ENCODE data around the gene KLHL25.

KLHL25 gene

GRCh38 chr15:85785887-85786780, 8.6 kb downstream of the KLHL25 start:
- Histone ChIP-seq H3K9me3 (ENCODE audit: control insufficient read depth, low read depth, low read length) (no peaks in the 10 kb centered on the region), H3K4me1 (ENCODE audit: control insufficient read depth, low read depth, low read length) (peaks cover 22% of the 10 kb centered on the region), H3K9ac (ENCODE audit: low read length) (no peak overlapping the region), H3K4me3 (ENCODE audit: low read length) (no peak overlapping the region), H3K27me3 (ENCODE audit: control insufficient read depth, insufficient read depth, low read length) (no peaks in the 10 kb centered on the region), H3K27ac (ENCODE audit: low read length) (no peak overlapping the region), H3K36me3 (ENCODE audit: control insufficient read depth, low read depth, low read length) (no peaks in the 10 kb centered on the region)

GRCh38 chr15:85782064-85782463, 12.7 kb downstream of the KLHL25 start:
- peaks cover 20% of the 10 kb centered on the region for H3K4me1 ChIP-seq (ENCODE audit: control insufficient read depth, low read depth, low read length)
- no peaks in the 10 kb centered on the region for H3K36me3 ChIP-seq (ENCODE audit: control insufficient read depth, low read depth, low read length)
- H3K9ac ChIP-seq (ENCODE audit: low read length): no peak overlapping the region
- H3K27me3 ChIP-seq (ENCODE audit: control insufficient read depth, insufficient read depth, low read length): no peaks in the 10 kb centered on the region
- no peak overlapping the region for H3K27ac ChIP-seq (ENCODE audit: low read length)
- H3K9me3 ChIP-seq (ENCODE audit: control insufficient read depth, low read depth, low read length): no peaks in the 10 kb centered on the region
- no peak overlapping the region for H3K4me3 ChIP-seq (ENCODE audit: low read length)

- no peaks in the 10 kb centered on the region for H3K27me3 ChIP-seq (ENCODE audit: control insufficient read depth, insufficient read depth, low read length)
- H3K4me3 ChIP-seq (ENCODE audit: low read length): no peak overlapping the region
- peaks cover 13% of the 10 kb centered on the region for H3K4me1 ChIP-seq (ENCODE audit: control insufficient read depth, low read depth, low read length)
- no peak overlapping the region for H3K27ac ChIP-seq (ENCODE audit: low read length)
- H3K9ac ChIP-seq (ENCODE audit: low read length): no peak overlapping the region
- H3K9me3 ChIP-seq (ENCODE audit: control insufficient read depth, low read depth, low read length): no peaks in the 10 kb centered on the region
- H3K36me3 ChIP-seq (ENCODE audit: control insufficient read depth, low read depth, low read length): no peaks in the 10 kb centered on the region
Observed at GRCh38 chr15:85781099-85781498, 13.6 kb downstream of the KLHL25 start.

- Histone ChIP-seq H3K4me3 (ENCODE audit: low read length) (no peak overlapping the region), H3K4me1 (ENCODE audit: control insufficient read depth, low read depth, low read length) (peaks cover 8% of the 10 kb centered on the region), H3K27ac (ENCODE audit: low read length) (no peak overlapping the region), H3K9me3 (ENCODE audit: control insufficient read depth, low read depth, low read length) (no peaks in the 10 kb centered on the region), H3K9ac (ENCODE audit: low read length) (no peak overlapping the region), H3K36me3 (ENCODE audit: control insufficient read depth, low read depth, low read length) (no peaks in the 10 kb centered on the region), H3K27me3 (ENCODE audit: control insufficient read depth, insufficient read depth, low read length) (no peaks in the 10 kb centered on the region)
Observed at GRCh38 chr15:85780225-85780985, 14.3 kb downstream of the KLHL25 start.

GRCh38 chr15:85779249-85779648, 15.5 kb downstream of the KLHL25 start:
- H3K36me3 ChIP-seq (ENCODE audit: control insufficient read depth, low read depth, low read length): no peaks in the 10 kb centered on the region
- H3K9me3 ChIP-seq (ENCODE audit: control insufficient read depth, low read depth, low read length): no peaks in the 10 kb centered on the region
- H3K9ac ChIP-seq (ENCODE audit: low read length): no peak overlapping the region
- peaks cover 7% of the 10 kb centered on the region for H3K4me1 ChIP-seq (ENCODE audit: control insufficient read depth, low read depth, low read length)
- no peak overlapping the region for H3K4me3 ChIP-seq (ENCODE audit: low read length)
- no peak overlapping the region for H3K27ac ChIP-seq (ENCODE audit: low read length)
- H3K27me3 ChIP-seq (ENCODE audit: control insufficient read depth, insufficient read depth, low read length): no peaks in the 10 kb centered on the region

- no peaks in the 10 kb centered on the region for H3K9me3 ChIP-seq (ENCODE audit: control insufficient read depth, low read depth, low read length)
- H3K4me1 ChIP-seq (ENCODE audit: control insufficient read depth, low read depth, low read length): peaks cover 7% of the 10 kb centered on the region
- no peak overlapping the region for H3K9ac ChIP-seq (ENCODE audit: low read length)
- H3K27ac ChIP-seq (ENCODE audit: low read length): no peak overlapping the region
- H3K27me3 ChIP-seq (ENCODE audit: control insufficient read depth, insufficient read depth, low read length): no peaks in the 10 kb centered on the region
- H3K4me3 ChIP-seq (ENCODE audit: low read length): no peak overlapping the region
- H3K36me3 ChIP-seq (ENCODE audit: control insufficient read depth, low read depth, low read length): no peaks in the 10 kb centered on the region
Observed at GRCh38 chr15:85778107-85778776, 16.5 kb downstream of the KLHL25 start.

- peaks cover 7% of the 10 kb centered on the region for H3K4me1 ChIP-seq (ENCODE audit: control insufficient read depth, low read depth, low read length)
- no peak overlapping the region for H3K4me3 ChIP-seq (ENCODE audit: low read length)
- no peaks in the 10 kb centered on the region for H3K36me3 ChIP-seq (ENCODE audit: control insufficient read depth, low read depth, low read length)
- H3K27ac ChIP-seq (ENCODE audit: low read length): no peak overlapping the region
- no peak overlapping the region for H3K9ac ChIP-seq (ENCODE audit: low read length)
- no peaks in the 10 kb centered on the region for H3K9me3 ChIP-seq (ENCODE audit: control insufficient read depth, low read depth, low read length)
- H3K27me3 ChIP-seq (ENCODE audit: control insufficient read depth, insufficient read depth, low read length): no peaks in the 10 kb centered on the region
Observed at GRCh38 chr15:85777250-85778106, 17.2 kb downstream of the KLHL25 start.

- Histone ChIP-seq H3K9me3 (ENCODE audit: control insufficient read depth, low read depth, low read length) (no peaks in the 10 kb centered on the region), H3K27ac (ENCODE audit: low read length) (no peak overlapping the region), H3K36me3 (ENCODE audit: control insufficient read depth, low read depth, low read length) (no peaks in the 10 kb centered on the region), H3K9ac (ENCODE audit: low read length) (no peak overlapping the region), H3K4me1 (ENCODE audit: control insufficient read depth, low read depth, low read length) (no peaks in the 10 kb centered on the region), H3K27me3 (ENCODE audit: control insufficient read depth, insufficient read depth, low read length) (no peaks in the 10 kb centered on the region), H3K4me3 (ENCODE audit: low read length) (no peak overlapping the region)
Observed at GRCh38 chr15:85773970-85774369, 20.8 kb downstream of the KLHL25 start.

GRCh38 chr15:85773249-85773648, 21.5 kb downstream of the KLHL25 start:
- Histone ChIP-seq H3K9me3 (ENCODE audit: control insufficient read depth, low read depth, low read length) (no peaks in the 10 kb centered on the region), H3K9ac (ENCODE audit: low read length) (no peak overlapping the region), H3K36me3 (ENCODE audit: control insufficient read depth, low read depth, low read length) (no peaks in the 10 kb centered on the region), H3K27ac (ENCODE audit: low read length) (no peak overlapping the region), H3K27me3 (ENCODE audit: control insufficient read depth, insufficient read depth, low read length) (no peaks in the 10 kb centered on the region), H3K4me1 (ENCODE audit: control insufficient read depth, low read depth, low read length) (no peaks in the 10 kb centered on the region), H3K4me3 (ENCODE audit: low read length) (no peak overlapping the region)

- Histone ChIP-seq H3K4me3 (ENCODE audit: low read length) (no peak overlapping the region), H3K27me3 (ENCODE audit: control insufficient read depth, insufficient read depth, low read length) (no peaks in the 10 kb centered on the region), H3K36me3 (ENCODE audit: control insufficient read depth, low read depth, low read length) (no peaks in the 10 kb centered on the region), H3K4me1 (ENCODE audit: control insufficient read depth, low read depth, low read length) (no peaks in the 10 kb centered on the region), H3K27ac (ENCODE audit: low read length) (no peak overlapping the region), H3K9ac (ENCODE audit: low read length) (no peak overlapping the region), H3K9me3 (ENCODE audit: control insufficient read depth, low read depth, low read length) (no peaks in the 10 kb centered on the region)
Observed at GRCh38 chr15:85772668-85773067, 22.1 kb downstream of the KLHL25 start.

Measured in iPS-18a (cell line).